SU-DHL-6 (cell line): ENCODE data around the gene SIGLEC1.
A peak's percentile ranks its signal among the peaks of the same experiment; 100 is the strongest.

Experiments used
- H2AFZ ChIP-seq: fragments of 200-600 bp; sonication (generic); 2 replicates; pipeline ENCODE4 v1.6.1; 2014; ENCODE audit warnings: low read depth, mild to moderate bottlenecking, moderate library complexity, mixed read lengths, antibody characterized with exemption, low read length; ENCODE audit not compliant: severe bottlenecking
- H3F3A ChIP-seq: fragments of 200-600 bp; shearing (Covaris generic); 2 replicates; pipeline ENCODE4 v1.6.0; 2016; ENCODE audit warnings: antibody characterized with exemption, mild to moderate bottlenecking; ENCODE audit not compliant: insufficient read depth
- H3K27ac ChIP-seq: fragments of 200-600 bp; sonication (generic); 2 replicates; pipeline ENCODE4 v1.5.1; 2016; ENCODE audit warnings: low read depth, mild to moderate bottlenecking, low read length, moderate library complexity, mixed read lengths
- H3K27me3 ChIP-seq: fragments of 200-600 bp; sonication (generic), shearing (Covaris generic); 2 replicates; pipeline ENCODE4 v1.6.0; 2014; ENCODE audit warnings: mild to moderate bottlenecking, low read length
- H3K36me3 ChIP-seq: fragments of 200-600 bp; sonication (generic); 2 replicates; pipeline ENCODE4 v1.6.1; 2014; ENCODE audit warnings: mild to moderate bottlenecking, low read length, mixed read lengths
- H3K4me2 ChIP-seq: fragments of 300-600, 200-600 bp; shearing (Covaris generic), sonication (generic); 2 replicates; pipeline ENCODE4 v1.6.0; 2014; ENCODE audit warnings: low read length, low read depth, mild to moderate bottlenecking; ENCODE audit not compliant: poor library complexity, severe bottlenecking
- H3K4me3 ChIP-seq: fragments of 200-600 bp; sonication (generic); 2 replicates; pipeline ENCODE4 v1.5.1; 2014; ENCODE audit warnings: antibody characterized with exemption, low read length, mild to moderate bottlenecking, mixed read lengths; ENCODE audit not compliant: insufficient read depth, poor library complexity, severe bottlenecking
- H3K79me2 ChIP-seq: fragments of 200-600 bp; sonication (generic); 2 replicates; pipeline ENCODE4 v1.6.1; 2014; ENCODE audit warnings: mild to moderate bottlenecking, low read length, moderate library complexity; ENCODE audit not compliant: insufficient read depth
- H3K9ac ChIP-seq: fragments of 200-600 bp; sonication (generic); 2 replicates; pipeline ENCODE4 v1.7.0; 2014; ENCODE audit warnings: mild to moderate bottlenecking, low read length
- H3K9me2 ChIP-seq: fragments of 200-600 bp; sonication (generic); replicated peaks from 2 replicates; pipeline ENCODE4 v1.6.1; 2014; ENCODE audit warnings: low read length; ENCODE audit not compliant: insufficient read depth
- H3K9me3 ChIP-seq: fragments of 200-600 bp; sonication (generic); 2 replicates; pipeline ENCODE4 v1.6.1; 2014; ENCODE audit warnings: low read length, mixed read lengths; ENCODE audit not compliant: insufficient read depth
- H4K20me1 ChIP-seq: fragments of 200-600 bp; sonication (generic); 2 replicates; pipeline ENCODE4 v1.6.1; 2014; ENCODE audit warnings: low read depth, mild to moderate bottlenecking, antibody characterized with exemption, low read length, moderate library complexity, mixed read lengths
- EZH2phosphoT487 ChIP-seq: fragments of 200-600 bp; sonication (generic), shearing (Covaris generic); conservative IDR thresholded peaks from 2 replicates; pipeline ENCODE4 v1.6.1; 2018; ENCODE audit warnings: mild to moderate bottlenecking, antibody characterized with exemption, low read length, moderate library complexity, mixed read lengths
- TF ChIP-seq, protein P1 (sequence below): fragments of 200-600 bp; sonication (generic); IDR thresholded peaks from one replicate; pipeline ENCODE4 v1.5.1; 2017; ENCODE audit warnings: antibody characterized with exemption, mild to moderate bottlenecking, low read length, moderate library complexity; ENCODE audit not compliant: insufficient read depth, poor library complexity, severe bottlenecking

Gene SIGLEC1

DNA sequence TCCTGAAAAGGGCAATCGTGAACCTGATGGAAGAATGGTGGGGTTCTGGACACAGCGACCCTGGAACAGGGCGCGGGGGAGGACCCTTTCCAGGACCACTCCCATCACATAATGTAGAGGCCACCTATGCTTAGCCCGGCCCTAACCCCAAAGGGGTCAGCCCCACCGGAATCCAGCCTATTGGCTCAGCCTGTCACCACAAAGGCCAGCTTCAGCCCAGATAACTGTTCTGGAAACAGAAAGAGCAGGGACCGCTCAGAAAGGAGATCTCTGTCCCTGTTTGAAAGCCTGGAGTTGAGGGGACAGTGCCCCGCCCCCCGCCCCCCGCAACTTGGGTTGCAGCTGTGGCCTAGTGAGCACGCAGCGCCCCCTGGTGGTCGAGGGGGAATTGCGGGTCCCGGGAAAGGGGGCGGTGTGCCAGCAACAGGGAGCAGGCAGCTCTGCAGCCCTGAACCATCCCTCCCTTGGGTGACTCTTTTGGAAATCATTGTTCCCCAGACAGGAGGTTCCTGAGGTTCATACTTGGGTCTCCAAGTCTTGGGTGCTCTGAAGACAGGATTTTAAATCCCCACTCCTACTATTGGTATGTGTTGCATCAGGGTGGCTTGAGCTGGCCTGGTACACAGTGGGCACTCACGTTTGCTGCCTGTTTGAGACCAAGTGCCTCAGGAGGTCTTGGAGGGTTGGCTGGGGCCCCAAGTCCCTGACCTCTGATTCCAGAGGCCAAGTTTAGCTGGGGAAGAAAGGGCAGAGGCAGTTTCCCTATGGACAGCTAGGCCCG, 1.5 kb downstream of the SIGLEC1 start:
- no peaks in the 10 kb centered on the region for H3K27me3 ChIP-seq
- H3K79me2 ChIP-seq = no peaks in the 10 kb centered on the region
- no peaks in the 10 kb centered on the region for H3K36me3 ChIP-seq
- TF ChIP-seq EZH2phosphoT487 = no peak
- TF ChIP-seq, protein P1, sequence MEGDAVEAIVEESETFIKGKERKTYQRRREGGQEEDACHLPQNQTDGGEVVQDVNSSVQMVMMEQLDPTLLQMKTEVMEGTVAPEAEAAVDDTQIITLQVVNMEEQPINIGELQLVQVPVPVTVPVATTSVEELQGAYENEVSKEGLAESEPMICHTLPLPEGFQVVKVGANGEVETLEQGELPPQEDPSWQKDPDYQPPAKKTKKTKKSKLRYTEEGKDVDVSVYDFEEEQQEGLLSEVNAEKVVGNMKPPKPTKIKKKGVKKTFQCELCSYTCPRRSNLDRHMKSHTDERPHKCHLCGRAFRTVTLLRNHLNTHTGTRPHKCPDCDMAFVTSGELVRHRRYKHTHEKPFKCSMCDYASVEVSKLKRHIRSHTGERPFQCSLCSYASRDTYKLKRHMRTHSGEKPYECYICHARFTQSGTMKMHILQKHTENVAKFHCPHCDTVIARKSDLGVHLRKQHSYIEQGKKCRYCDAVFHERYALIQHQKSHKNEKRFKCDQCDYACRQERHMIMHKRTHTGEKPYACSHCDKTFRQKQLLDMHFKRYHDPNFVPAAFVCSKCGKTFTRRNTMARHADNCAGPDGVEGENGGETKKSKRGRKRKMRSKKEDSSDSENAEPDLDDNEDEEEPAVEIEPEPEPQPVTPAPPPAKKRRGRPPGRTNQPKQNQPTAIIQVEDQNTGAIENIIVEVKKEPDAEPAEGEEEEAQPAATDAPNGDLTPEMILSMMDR = peak; percentile 93
- no peak overlapping the region for H3K27ac ChIP-seq
- no peaks in the 10 kb centered on the region for H4K20me1 ChIP-seq
- no peaks in the 10 kb centered on the region for H3F3A ChIP-seq
- H3K9ac ChIP-seq = no peak overlapping the region
- no peak overlapping the region for H3K4me3 ChIP-seq
- H2AFZ ChIP-seq = no peak overlapping the region
- no peaks in the 10 kb centered on the region for H3K9me3 ChIP-seq
- no peaks in the 10 kb centered on the region for H3K9me2 ChIP-seq
- no peak overlapping the region for H3K4me2 ChIP-seq

DNA sequence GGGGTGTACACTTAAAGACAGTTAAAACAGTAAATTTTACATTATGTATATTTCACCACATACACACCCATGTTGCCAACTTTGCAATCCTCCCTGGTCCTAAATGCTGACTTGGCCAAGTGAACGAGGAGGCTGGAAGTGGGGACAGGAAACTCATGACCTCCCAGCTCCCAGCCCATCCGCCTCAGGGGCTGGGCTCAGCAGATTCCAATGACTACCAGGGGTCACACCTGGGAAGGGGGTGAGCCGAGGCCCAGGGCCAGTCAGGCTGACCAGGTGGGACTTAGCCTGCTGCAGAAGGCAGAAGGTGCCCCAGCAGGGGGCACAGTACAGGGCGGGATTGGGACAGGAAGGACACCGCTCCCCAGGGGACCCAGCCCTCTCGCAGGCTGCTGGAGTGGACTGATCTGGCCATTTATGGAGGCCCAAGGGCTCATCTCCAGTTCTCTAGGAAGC, 2.4 kb downstream of the SIGLEC1 start:
- Histone ChIP-seq H3K36me3 (no peaks in the 10 kb centered on the region), H4K20me1 (no peaks in the 10 kb centered on the region), H3K9ac (no peak overlapping the region), H3K27ac (no peak overlapping the region), H2AFZ (no peak overlapping the region), H3F3A (no peaks in the 10 kb centered on the region), H3K4me3 (no peak overlapping the region), H3K4me2 (no peak overlapping the region), H3K9me2 (no peaks in the 10 kb centered on the region), H3K9me3 (no peaks in the 10 kb centered on the region), H3K79me2 (no peaks in the 10 kb centered on the region), H3K27me3 (no peaks in the 10 kb centered on the region)
- TF ChIP-seq EZH2phosphoT487 = no peak
- TF ChIP-seq, protein P1 = no peak

DNA sequence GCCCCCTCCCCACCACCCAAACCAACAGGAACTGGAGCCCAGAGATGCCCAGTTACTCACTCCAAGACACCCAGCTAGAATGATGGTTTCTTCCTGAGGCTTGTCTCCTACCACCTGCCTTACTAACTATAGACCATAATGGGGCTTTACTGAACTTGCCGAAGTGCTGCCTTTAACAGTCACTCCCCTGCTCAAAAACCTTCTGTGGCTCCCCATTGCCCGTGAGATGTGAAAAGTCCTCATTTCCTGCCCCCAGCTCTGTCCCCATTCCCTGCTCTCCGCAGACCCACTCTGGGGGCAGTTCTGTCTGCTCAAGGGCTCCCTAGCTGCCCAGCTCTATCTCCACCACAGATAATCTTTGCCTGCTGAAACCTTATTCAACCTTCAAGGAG, 4.9 kb downstream of the SIGLEC1 start:
- no peaks in the 10 kb centered on the region for H3F3A ChIP-seq
- H3K4me2 ChIP-seq = no peak overlapping the region
- H3K79me2 ChIP-seq = no peaks in the 10 kb centered on the region
- H3K9me2 ChIP-seq = no peaks in the 10 kb centered on the region
- no peak overlapping the region for H3K4me3 ChIP-seq
- H3K36me3 ChIP-seq = no peaks in the 10 kb centered on the region
- no peaks in the 10 kb centered on the region for H3K9me3 ChIP-seq
- TF ChIP-seq EZH2phosphoT487 = no peak
- TF ChIP-seq, protein P1 = no peak
- H4K20me1 ChIP-seq = no peaks in the 10 kb centered on the region
- no peaks in the 10 kb centered on the region for H3K27me3 ChIP-seq
- no peak overlapping the region for H3K9ac ChIP-seq
- H3K27ac ChIP-seq = no peak overlapping the region
- no peak overlapping the region for H2AFZ ChIP-seq
